GM10266 (cell line): ENCODE data around the gene ALPG.
"Not testable (repeated sequence)": the region's sequence is repeated elsewhere in the genome, so short reads cannot be mapped to it uniquely, and the experiment has no call there.

Source experiments
- DNase-seq: peaks from one replicate; pipeline ENCODE4 v3.0.0; 2012; ENCODE audit errors: extremely low spot score
- CTCF ChIP-seq: IDR thresholded peaks from 2 replicates; pipeline ENCODE4 v1.5.1; 2012; ENCODE audit warnings: mild to moderate bottlenecking, low read depth; ENCODE audit not compliant: control insufficient read depth, insufficient read depth; ENCODE audit errors: missing control alignments

Gene ALPG

GRCh38 chr2:232438951-232439757 lies 32.5 kb downstream of the ALPG start:
- TF ChIP-seq CTCF = peak; percentile 56
- no peak for DNase-seq

- DNase-seq = no peak
- TF ChIP-seq CTCF = no peak
Measured at GRCh38 chr2:232439758-232440135, 33.1 kb downstream of the ALPG start.

- DNase-seq = peak; percentile 84
- TF ChIP-seq CTCF = peak; percentile 93
Measured at GRCh38 chr2:232440220-232441018, 33.8 kb downstream of the ALPG start.

GRCh38 chr2:232441147-232441651 lies 34.6 kb downstream of the ALPG start:
- TF ChIP-seq CTCF = no peak
- DNase-seq = no peak

GRCh38 chr2:232441922-232442321 lies 35.3 kb downstream of the ALPG start:
- DNase-seq = not testable (repeated sequence)

- DNase-seq = not testable (repeated sequence)
Measured at GRCh38 chr2:232442431-232442830, 35.8 kb downstream of the ALPG start.

- DNase-seq = not testable (repeated sequence)
Measured at GRCh38 chr2:232443047-232443446, 36.4 kb downstream of the ALPG start.

- DNase-seq = not testable (repeated sequence)
Measured at GRCh38 chr2:232443669-232444408, 37.2 kb downstream of the ALPG start.
